ENCODE data around the gene MACROH2A1. TPM values are rescaled to one million over a fixed set of nuclear protein-coding genes. Genes with fewer than 3 reads are reported as not detected.
"Not testable (repeated sequence)": the region's sequence is repeated elsewhere in the genome, so short reads cannot be mapped to it uniquely, and the experiment has no call there.

MACROH2A1 gene
- total RNA-seq, 2 donors from 2014 or later: 124 to 141 TPM

DNA sequence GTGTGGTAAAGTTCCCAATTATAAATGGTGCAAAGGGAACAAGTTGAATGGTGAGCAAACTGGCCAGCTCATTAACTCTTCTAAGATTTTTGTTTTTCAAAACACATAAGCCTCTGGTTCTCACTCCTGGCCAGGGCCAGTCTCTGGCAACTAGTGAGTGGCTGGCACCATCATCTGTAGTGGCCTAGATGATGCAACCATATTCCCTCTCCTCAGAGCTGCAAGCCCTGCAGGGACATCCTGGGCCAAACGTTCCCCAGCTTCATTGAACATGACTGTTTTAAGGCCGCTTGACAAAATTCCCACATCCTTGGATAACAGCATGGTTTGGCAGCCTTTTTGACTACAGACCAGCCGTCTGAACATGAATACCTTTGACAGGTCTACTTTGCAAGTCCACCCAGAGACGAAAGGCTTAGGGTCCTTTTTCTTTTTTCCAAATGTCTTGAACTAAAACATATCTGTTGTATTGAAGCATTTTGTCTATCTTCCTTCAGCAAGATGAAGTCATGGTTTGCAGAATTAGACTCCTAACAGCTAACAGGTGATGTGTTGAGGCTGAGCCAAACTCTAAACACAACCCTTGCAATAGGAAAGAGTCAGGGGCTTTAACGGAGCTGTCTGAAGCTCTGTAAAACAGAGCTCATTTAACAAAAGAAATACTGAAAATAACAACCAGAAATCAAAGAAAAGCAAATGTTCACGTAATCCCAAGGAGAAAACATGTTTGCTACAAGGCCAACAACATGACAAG lies 23.8 kb downstream of the MACROH2A1 start:
- no peak for DNase-seq
- no peaks in the 10 kb centered on the region for H3K27me3 Mint-ChIP-seq
- peaks cover 3% of the 10 kb centered on the region for H3K36me3 Mint-ChIP-seq (ENCODE audit: low read depth)
- no peak overlapping the region for H3K4me3 Mint-ChIP-seq
- no peak overlapping the region for H3K27ac Mint-ChIP-seq
- H3K4me1 Mint-ChIP-seq: peaks cover 50% of the 10 kb centered on the region
- ATAC-seq: no peak
- H3K9me3 ChIP-seq (ENCODE audit: control insufficient read depth, low read length, poor library complexity, severe bottlenecking): no peaks in the 10 kb centered on the region

DNA sequence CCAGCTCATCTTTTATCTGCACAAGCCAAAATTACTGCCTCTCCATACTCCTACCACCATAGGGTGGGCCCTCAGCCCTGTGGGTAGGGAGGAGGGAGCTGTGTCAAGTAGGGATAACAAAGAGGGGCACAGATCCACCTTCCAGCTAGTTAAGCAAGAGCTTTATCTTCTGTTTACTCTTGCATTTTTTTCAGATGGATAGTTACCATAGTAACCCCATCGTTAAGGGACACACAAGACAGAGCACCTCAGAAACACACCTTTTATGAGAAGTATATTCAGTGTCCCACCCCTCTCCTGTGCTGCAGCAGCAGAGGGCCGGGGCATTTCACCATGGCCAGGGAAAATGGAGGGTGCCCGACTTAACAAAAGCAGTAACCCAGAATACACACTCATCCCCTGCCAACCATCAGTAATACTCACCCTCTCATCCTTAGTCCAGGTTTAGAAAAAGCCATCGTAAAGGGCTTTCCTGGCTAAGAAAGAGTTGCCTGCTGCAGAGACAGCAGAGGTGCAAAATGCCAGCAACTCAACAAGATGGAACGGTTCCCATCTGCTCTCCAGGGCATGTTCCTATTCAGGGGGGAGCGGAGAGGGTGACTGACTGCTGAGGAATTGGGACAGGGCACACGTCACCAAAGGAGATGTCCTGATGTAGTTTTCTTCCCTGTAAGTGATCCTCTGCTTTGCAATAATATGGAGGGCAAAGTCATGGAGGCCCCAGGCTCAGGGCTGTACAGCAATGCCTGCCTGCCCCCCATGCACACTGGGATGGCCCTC lies 25.1 kb downstream of the MACROH2A1 start:
- peak overlapping the region; percentile 80 for H3K27ac Mint-ChIP-seq
- H3K4me3 Mint-ChIP-seq: no peak overlapping the region
- DNase-seq: no peak
- H3K27me3 Mint-ChIP-seq: no peaks in the 10 kb centered on the region
- peaks cover 42% of the 10 kb centered on the region for H3K4me1 Mint-ChIP-seq
- H3K36me3 Mint-ChIP-seq (ENCODE audit: low read depth): no peaks in the 10 kb centered on the region
- peak; percentile 59 for ATAC-seq
- no peaks in the 10 kb centered on the region for H3K9me3 ChIP-seq (ENCODE audit: control insufficient read depth, low read length, poor library complexity, severe bottlenecking)

DNA sequence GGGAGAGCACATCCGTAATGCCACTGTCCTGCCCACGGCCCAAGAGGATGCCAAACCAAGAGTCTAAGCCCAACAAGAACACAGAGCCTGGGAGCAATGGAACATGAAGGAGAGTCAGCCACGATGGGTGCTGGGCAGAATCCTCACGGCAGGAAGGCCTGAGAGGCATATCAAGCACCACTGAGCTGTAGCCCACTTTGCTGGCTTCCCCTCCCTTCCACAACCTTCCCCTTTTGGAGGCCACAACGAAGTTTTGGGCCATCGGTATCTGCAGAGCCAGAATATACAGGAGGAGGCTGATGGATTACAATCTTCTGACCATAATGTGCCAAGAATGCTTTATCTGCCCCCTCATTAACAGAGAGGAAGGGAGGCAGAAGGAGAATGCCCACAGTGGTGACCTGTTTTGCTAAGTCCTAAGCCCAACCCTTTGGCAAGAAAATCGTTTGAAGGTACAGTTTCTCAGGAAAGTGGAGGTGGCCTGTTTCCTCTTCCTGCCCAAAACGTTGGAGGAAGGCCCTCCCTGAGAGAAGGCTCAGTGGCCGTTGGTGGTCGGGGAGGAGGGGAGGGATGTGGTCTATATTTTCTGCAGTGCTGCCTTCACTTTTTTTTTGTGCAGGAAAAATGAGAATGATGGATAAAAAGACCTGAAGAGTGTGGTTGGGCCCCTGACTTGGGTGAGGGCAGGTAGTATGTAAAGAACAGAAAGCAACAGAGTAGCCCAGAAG lies 26.2 kb downstream of the MACROH2A1 start:
- peak overlapping the region; percentile 80 for H3K27ac Mint-ChIP-seq
- H3K4me1 Mint-ChIP-seq: peaks cover 35% of the 10 kb centered on the region
- ATAC-seq: no peak

DNA sequence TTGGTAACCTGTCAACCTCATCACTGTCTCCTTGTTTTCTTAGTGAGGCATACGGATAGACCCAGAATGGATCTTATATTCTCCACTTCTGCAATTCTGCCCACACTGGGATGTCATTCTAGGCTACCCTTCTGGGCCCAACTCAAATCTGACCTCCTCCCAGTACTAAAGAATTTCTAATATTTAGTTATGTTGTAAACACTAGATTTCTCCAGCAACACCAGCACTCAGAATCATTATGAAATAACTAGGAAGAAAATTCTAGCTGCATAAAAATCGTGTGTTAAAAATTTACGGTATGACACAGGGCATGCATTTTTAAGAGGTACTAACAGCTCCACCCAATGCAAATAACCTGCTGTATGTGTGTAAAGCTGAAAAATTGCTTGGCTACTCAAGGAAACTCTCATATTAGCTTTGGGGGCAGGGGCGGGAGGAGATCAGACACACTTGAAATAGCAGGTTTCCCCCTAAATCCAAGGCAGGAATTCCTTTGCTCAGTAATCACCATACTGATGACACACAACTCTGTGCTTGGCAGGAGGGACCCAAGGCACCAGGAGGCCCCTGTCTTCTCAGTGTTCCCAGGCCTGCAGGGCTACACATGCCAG lies 27.3 kb downstream of the MACROH2A1 start:
- H3K27me3 Mint-ChIP-seq: no peaks in the 10 kb centered on the region
- peaks cover 3% of the 10 kb centered on the region for H3K36me3 Mint-ChIP-seq (ENCODE audit: low read depth)
- H3K4me3 Mint-ChIP-seq: no peak overlapping the region
- peak overlapping the region; percentile 80 for H3K27ac Mint-ChIP-seq
- DNase-seq (no peak), ATAC-seq (no peak)
- H3K9me3 ChIP-seq (ENCODE audit: control insufficient read depth, low read length, poor library complexity, severe bottlenecking): no peaks in the 10 kb centered on the region
- H3K4me1 Mint-ChIP-seq: peaks cover 28% of the 10 kb centered on the region

More for the DNA sequence above, 26.2 kb downstream of the MACROH2A1 start:
- no peaks in the 10 kb centered on the region for H3K9me3 ChIP-seq (ENCODE audit: control insufficient read depth, low read length, poor library complexity, severe bottlenecking)
- Mint-ChIP-seq H3K4me3 (no peak overlapping the region), H3K27me3 (no peaks in the 10 kb centered on the region), H3K36me3 (ENCODE audit: low read depth) (no peaks in the 10 kb centered on the region)
- DNase-seq: no peak

DNA sequence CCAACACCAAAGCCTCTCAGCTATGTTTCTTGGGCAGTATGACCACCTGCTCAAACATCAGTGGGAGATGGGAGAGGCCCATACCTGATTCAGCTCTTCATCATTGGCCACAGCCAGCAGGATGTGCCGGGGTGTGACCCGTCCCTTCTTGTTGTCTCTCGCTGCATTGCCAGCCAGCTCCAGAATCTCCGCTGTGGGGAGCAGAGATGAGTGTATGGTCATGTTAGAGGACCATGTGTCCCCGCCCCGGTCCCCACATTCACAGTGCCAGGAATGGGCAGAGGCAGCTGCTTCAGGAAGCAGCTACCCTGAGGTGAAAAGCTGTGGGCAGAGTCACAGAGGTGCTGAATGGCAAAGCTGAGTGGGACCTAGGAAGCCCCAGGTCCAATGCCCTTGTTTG lies 29.1 kb downstream of the MACROH2A1 start:
- Mint-ChIP-seq H3K36me3 (ENCODE audit: low read depth) (peaks cover 8% of the 10 kb centered on the region), H3K4me3 (no peak overlapping the region), H3K27ac (no peak overlapping the region), H3K27me3 (no peaks in the 10 kb centered on the region), H3K4me1 (peaks cover 23% of the 10 kb centered on the region)
- H3K9me3 ChIP-seq (ENCODE audit: control insufficient read depth, low read length, poor library complexity, severe bottlenecking): no peaks in the 10 kb centered on the region
- ATAC-seq: no peak
- DNase-seq: no peak

DNA sequence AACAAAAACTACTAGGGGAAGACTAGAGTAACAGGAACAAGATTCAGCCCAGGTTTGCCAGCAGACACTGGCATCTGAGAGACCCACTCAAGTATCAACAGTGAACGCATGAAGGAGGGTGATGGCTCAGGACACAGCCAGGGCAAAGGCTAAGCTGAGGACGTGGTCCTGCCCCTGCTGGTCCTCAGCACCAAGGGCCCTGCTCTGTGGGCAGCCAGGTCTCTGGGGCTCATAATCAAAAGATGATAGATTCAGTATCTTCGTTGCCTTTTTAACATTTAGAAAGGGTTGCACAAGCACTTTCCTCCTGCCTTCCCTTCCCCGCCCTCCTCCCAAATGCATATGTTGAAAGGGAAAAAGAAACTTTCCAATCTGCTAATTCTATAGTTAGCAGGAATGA lies 31.5 kb downstream of the MACROH2A1 start:
- H3K9me3 ChIP-seq (ENCODE audit: control insufficient read depth, low read length, poor library complexity, severe bottlenecking): no peaks in the 10 kb centered on the region
- Mint-ChIP-seq H3K27me3 (no peaks in the 10 kb centered on the region), H3K27ac (no peak overlapping the region), H3K4me1 (peaks cover 10% of the 10 kb centered on the region), H3K36me3 (ENCODE audit: low read depth) (peaks cover 8% of the 10 kb centered on the region), H3K4me3 (no peak overlapping the region)
- DNase-seq: no peak
- ATAC-seq: no peak

DNA sequence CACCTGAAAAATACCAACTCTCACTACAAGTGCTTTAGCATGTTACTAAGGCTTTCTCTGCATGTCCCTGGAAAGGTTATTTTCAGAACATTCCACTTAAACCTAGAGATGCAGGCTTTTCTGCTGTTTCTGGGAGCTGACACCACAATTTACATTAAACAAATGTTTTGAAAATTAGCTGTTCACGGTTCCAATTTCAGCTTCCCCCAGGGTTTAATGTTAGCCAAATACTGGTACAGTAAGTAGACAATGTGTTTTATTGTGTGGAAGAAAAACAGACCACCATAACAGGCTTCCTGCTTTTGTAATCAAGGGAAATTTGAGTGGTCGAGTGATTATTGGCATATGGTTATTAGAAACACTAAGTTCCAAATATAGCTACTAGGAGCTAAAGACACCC lies 32.0 kb downstream of the MACROH2A1 start:
- no peak overlapping the region for H3K4me3 Mint-ChIP-seq
- ATAC-seq: no peak
- H3K36me3 Mint-ChIP-seq (ENCODE audit: low read depth): peaks cover 8% of the 10 kb centered on the region
- no peak for DNase-seq
- H3K9me3 ChIP-seq (ENCODE audit: control insufficient read depth, low read length, poor library complexity, severe bottlenecking): no peaks in the 10 kb centered on the region
- H3K27me3 Mint-ChIP-seq: no peaks in the 10 kb centered on the region
- no peak overlapping the region for H3K27ac Mint-ChIP-seq
- peaks cover 7% of the 10 kb centered on the region for H3K4me1 Mint-ChIP-seq

DNA sequence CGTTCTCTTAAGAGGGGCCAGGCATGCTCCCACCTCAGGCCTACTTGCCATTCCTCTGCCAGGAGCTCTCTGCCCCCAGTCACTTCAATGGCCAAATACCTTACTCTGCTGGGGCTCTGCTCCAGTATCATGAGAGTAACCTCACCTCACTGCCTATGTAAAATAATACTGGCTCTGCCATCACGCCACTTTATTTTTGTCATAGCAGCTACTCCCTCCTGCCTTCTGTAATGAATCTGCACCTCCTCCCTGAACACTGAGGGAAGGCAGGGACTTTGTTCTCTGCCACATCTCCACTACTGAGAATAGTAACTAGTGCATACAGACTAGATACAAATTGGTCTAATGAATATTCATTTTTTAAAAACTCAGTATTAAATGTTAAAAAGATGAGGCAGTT lies 33.8 kb downstream of the MACROH2A1 start:
- Mint-ChIP-seq H3K27ac (no peak overlapping the region), H3K4me1 (peaks cover 8% of the 10 kb centered on the region), H3K27me3 (no peaks in the 10 kb centered on the region), H3K36me3 (ENCODE audit: low read depth) (peaks cover 8% of the 10 kb centered on the region), H3K4me3 (no peak overlapping the region)
- H3K9me3 ChIP-seq (ENCODE audit: control insufficient read depth, low read length, poor library complexity, severe bottlenecking): no peaks in the 10 kb centered on the region
- ATAC-seq: no peak
- DNase-seq: no peak

DNA sequence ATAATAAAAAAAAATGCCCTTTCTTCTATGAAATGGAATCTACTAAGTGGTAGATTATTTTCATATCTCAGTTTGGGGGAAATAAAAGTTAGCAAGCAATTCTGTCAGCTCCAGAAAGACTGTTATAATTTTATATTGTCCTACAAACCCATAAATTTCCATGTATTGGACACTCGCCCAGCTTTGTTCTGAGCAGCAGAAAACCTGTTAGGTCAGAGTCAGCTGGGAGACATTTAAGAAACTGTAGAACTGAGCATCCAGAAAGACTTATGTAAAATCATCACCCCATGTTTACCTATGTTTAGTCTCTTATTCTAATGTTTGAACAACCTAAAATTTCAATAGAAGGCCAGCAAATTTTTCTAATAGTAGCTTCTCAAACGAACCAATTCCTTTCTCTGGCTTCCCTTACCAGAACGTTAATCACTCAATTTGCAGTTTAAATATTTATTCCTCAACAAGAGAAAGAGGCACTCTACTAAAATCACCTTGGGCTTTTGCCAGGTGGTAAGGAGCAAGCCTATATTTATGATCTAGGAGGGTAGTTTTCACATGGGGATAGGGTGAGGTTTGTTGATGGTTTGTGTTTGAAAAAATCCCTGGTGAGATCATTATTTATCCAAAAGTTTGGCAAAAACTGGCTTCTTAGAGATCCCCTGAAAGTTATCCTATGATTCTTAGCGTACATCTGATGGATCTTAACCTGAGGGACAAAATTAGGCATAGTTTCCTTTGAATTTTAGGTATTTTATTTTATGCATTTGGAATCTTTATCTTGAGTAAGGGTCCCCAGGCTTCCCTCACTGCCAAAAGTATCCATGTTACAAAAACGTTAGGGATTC lies 34.4 kb downstream of the MACROH2A1 start:
- Mint-ChIP-seq H3K27me3 (no peaks in the 10 kb centered on the region), H3K4me1 (peaks cover 10% of the 10 kb centered on the region), H3K27ac (no peak overlapping the region), H3K36me3 (ENCODE audit: low read depth) (peaks cover 8% of the 10 kb centered on the region), H3K4me3 (no peak overlapping the region)
- no peaks in the 10 kb centered on the region for H3K9me3 ChIP-seq (ENCODE audit: control insufficient read depth, low read length, poor library complexity, severe bottlenecking)
- no peak for ATAC-seq
- DNase-seq: no peak

DNA sequence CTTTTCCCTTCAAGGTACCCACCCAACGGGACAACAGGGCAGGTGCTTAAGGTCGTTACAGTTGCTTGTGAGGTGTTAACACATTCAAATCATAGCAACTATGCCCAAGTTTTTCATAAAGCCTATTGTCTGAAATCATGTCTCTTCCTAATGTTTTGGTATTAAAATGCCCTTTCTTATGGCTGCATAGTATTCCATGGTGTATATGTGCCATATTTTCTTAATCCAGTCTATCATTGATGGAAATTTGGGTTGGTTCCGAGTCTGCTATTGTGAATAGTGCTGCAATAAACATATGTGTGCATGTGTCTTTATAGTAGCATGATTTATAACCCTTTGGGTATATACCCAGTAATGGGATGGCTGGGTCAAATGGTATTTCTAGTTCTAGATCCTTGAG lies 35.7 kb downstream of the MACROH2A1 start:
- H3K4me1 Mint-ChIP-seq: peaks cover 12% of the 10 kb centered on the region
- H3K27me3 Mint-ChIP-seq; H3K36me3 Mint-ChIP-seq (ENCODE audit: low read depth); H3K4me3 Mint-ChIP-seq; ATAC-seq; H3K27ac Mint-ChIP-seq; H3K9me3 ChIP-seq (ENCODE audit: control insufficient read depth, low read length, poor library complexity, severe bottlenecking); DNase-seq: not testable (repeated sequence)

DNA sequence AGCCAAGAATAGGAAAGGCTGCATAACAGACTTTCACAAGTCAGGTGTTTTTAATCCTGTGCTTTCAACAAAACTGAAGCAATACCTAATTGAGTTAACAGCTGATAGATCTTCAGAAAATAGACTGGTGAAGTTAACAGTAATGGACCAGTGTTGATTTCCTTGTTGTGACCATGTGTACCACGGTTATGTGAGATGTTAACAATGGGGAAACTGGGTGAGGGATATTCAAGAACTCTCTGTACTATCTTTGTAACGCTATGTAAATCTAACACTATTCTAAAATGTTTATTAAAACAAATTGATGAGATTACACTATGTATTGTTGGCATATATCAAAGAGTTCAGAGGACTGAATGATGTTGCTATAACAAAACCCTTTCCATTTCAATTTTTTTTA lies 36.9 kb downstream of the MACROH2A1 start:
- H3K36me3 Mint-ChIP-seq (ENCODE audit: low read depth): peaks cover 5% of the 10 kb centered on the region
- H3K4me1 Mint-ChIP-seq: peaks cover 12% of the 10 kb centered on the region
- H3K27me3 Mint-ChIP-seq: no peaks in the 10 kb centered on the region
- H3K4me3 Mint-ChIP-seq: no peak overlapping the region
- no peaks in the 10 kb centered on the region for H3K9me3 ChIP-seq (ENCODE audit: control insufficient read depth, low read length, poor library complexity, severe bottlenecking)
- ATAC-seq (no peak), DNase-seq (no peak)
- H3K27ac Mint-ChIP-seq: no peak overlapping the region
